ENCODE data around the gene DLGAP3.

DLGAP3 gene

GRCh38 chr1:34865573-34865972 lies 63.9 kb downstream of the DLGAP3 start:
- no peak for DNase-seq

GRCh38 chr1:34864759-34865158 lies 64.7 kb downstream of the DLGAP3 start:
- DNase-seq = no peak

GRCh38 chr1:34863501-34863900 lies 65.9 kb downstream of the DLGAP3 start:
- no peak for DNase-seq

GRCh38 chr1:34859446-34860200 lies 69.8 kb downstream of the DLGAP3 start, which contains the start of gene SMIM12:
Gene SMIM12 (minus strand): TSS chr1:34859749. CDS start chr1:34855977, 3,772 bp downstream.
- peak; percentile 96 for DNase-seq

GRCh38 chr1:34858901-34859445 lies 70.5 kb downstream of the DLGAP3 start:
- DNase-seq = peak; percentile 34

GRCh38 chr1:34856697-34857096 lies 72.8 kb downstream of the DLGAP3 start:
- DNase-seq = no peak

- peak; percentile 95 for DNase-seq
These were observed 76.7 kb downstream of the DLGAP3 start for GRCh38 chr1:34852677-34853217.

GRCh38 chr1:34851431-34852105 lies 77.9 kb downstream of the DLGAP3 start:
- DNase-seq = no peak

GRCh38 chr1:34850382-34850781 lies 79.1 kb downstream of the DLGAP3 start:
- no peak for DNase-seq

- no peak for DNase-seq
These were observed 82.4 kb downstream of the DLGAP3 start for GRCh38 chr1:34847094-34847493.

- DNase-seq = no peak
These were observed 83.2 kb downstream of the DLGAP3 start for GRCh38 chr1:34846265-34846664.

GRCh38 chr1:34845131-34845901 lies 84.1 kb downstream of the DLGAP3 start:
- DNase-seq = no peak

- DNase-seq = no peak
These were observed 85.2 kb downstream of the DLGAP3 start for GRCh38 chr1:34844252-34844634.

- DNase-seq = no peak
These were observed 85.8 kb downstream of the DLGAP3 start for GRCh38 chr1:34843392-34844251.

GRCh38 chr1:34842952-34843371 lies 86.5 kb downstream of the DLGAP3 start:
- no peak for DNase-seq

- no peak for DNase-seq
These were observed 87.4 kb downstream of the DLGAP3 start for GRCh38 chr1:34842073-34842472.

GRCh38 chr1:34840426-34840825 lies 89.0 kb downstream of the DLGAP3 start:
- DNase-seq = no peak

- DNase-seq = no peak
These were observed 89.7 kb downstream of the DLGAP3 start for GRCh38 chr1:34839526-34840305.

- DNase-seq = no peak
These were observed 95.7 kb downstream of the DLGAP3 start for GRCh38 chr1:34833711-34834110.

- DNase-seq = no peak
These were observed 97.7 kb downstream of the DLGAP3 start for GRCh38 chr1:34831721-34832246.

GRCh38 chr1:34829250-34829649 lies 100.2 kb downstream of the DLGAP3 start:
- no peak for DNase-seq
